Measurements from ENCODE around the gene SLMAP.

Gene SLMAP

DNA sequence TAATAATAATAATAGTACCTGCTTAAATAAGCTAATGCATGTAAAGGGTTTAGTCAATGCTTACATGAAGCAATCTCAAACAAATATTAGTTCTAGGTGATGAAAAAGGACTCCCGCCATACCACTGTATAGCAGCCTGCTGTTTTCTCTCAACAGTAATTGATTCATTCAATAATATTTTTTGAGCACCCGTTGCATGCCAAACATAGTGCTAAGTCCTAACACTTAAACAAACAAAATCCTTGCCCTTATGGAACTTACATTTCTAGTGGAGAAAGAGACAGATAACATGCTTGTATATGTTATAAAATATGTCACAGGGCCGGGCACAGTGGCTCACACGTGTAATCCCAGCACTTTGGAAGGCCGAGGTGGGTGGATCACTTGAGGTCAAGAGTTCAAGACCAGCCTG is 190.9 kb downstream of the SLMAP start:
- no peak for DNase-seq (ENCODE audit: low read depth)

DNA sequence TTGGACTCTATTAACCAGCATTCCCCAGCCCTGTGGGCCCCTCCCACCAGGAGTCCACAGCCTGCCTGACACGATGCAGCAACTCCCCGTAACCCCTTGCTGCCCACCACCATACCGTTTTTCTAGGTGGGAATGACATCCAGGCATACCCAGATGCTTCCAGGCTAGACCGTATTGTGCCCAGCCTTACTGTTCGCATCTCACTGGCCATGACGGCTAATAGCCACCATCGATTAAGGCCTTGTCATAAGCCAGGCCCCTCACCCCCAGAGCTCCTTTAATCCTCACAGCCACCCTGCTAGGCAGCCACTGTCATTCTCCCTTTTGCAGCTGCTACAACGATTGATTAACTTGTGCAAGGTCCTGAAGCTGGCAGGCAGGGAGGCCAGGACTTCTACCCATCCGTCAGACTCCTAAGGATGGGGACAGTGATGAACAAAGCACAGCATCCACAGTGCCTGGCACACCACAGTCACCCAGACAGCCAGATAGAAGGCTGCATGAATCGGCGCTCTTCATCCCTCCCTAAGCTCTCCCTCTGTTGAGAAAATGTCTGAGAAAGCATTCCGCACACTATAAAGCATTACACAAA is 192.1 kb downstream of the SLMAP start:
- no peak for DNase-seq (ENCODE audit: low read depth)

GRCh38 chr3:57948781-57949242 is 192.7 kb downstream of the SLMAP start:
- DNase-seq (ENCODE audit: low read depth), result no peak

DNA sequence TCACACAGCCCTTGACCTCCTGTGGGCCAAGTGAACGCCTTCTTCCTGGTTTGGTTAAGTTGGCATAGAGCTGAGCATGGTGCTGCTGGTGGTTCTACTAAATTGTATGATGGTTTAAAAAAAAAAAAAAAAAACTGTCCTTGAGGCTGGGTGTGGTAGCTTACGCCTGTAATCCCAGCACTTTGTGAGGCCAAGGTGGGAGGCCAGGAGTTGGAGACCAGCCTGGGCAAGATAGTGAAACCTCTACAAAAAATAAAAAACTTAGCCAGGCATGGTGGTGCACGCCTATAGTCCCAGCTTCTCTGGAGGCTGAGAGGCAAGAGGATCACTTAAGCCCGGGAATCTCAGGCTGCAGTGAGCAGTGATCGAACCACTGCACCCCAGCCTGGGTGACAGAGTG is 193.2 kb downstream of the SLMAP start:
- no peak for DNase-seq (ENCODE audit: low read depth)

GRCh38 chr3:57949785-57950615 is 193.9 kb downstream of the SLMAP start:
- DNase-seq (ENCODE audit: low read depth), result no peak

- DNase-seq (ENCODE audit: low read depth), result no peak
These were observed 195.2 kb downstream of the SLMAP start for GRCh38 chr3:57951066-57951882.

DNA sequence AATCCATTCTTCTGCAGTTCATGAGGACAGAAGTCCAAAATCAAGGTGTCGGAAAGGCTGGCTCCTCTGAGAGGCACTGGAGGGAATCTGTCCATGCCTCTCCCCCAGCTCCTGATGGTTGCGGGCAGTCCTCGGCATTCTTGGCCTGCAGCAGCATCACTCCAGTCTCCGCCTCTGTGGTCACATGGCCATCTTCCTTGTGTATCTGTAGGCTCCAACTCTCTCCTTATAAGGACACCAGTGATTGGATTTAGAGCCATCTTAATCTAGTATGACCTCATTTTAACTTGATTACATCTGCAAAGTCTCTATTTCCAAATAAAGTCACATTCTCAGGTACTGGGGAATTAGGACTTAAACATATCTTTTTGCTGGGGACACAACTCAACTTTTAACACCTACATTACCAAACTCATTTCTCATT is 196.1 kb downstream of the SLMAP start:
- DNase-seq (ENCODE audit: low read depth), result no peak

- no peak for DNase-seq (ENCODE audit: low read depth)
These were observed 196.5 kb downstream of the SLMAP start for GRCh38 chr3:57952651-57953050.

DNA sequence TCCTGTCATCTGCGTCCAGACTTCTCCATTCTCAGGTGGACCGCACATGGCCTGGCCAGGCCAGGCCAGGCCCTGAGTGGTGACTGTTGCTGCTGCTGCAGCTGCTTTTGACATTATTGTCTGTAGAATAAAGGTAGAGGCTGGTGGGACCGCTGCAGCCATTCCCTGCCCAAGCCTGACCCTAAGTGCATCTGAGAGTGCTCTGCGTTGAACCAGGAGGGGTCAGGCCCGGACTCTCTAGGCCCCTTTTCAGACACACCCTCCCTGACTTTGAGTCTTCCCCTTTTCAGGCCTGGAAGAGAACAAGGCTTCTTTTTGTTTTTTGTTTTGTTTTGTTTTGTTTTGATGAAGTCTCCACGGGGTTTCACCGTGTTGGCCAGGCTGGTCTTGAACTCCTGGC is 197.5 kb downstream of the SLMAP start:
- no peak for DNase-seq (ENCODE audit: low read depth)

GRCh38 chr3:57956119-57956832 is 200.2 kb downstream of the SLMAP start:
- no peak for DNase-seq (ENCODE audit: low read depth)

DNA sequence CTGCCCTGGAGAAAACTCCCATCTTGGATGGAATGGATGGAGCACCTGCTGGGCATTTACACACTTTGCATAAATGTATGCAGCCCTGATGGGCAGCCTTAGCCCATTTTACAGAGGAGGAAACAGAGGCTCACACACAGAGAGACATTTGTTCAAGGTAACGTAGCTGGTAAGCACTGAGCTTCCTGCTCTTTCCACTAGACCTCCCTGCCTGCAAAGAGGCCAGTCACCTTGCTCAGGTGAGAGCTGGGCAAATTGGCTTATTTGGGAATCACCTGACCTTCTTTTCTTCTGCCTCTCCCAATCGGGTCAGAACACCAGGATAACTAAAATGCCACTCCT is 200.7 kb downstream of the SLMAP start:
- DNase-seq (ENCODE audit: low read depth), result no peak

DNA sequence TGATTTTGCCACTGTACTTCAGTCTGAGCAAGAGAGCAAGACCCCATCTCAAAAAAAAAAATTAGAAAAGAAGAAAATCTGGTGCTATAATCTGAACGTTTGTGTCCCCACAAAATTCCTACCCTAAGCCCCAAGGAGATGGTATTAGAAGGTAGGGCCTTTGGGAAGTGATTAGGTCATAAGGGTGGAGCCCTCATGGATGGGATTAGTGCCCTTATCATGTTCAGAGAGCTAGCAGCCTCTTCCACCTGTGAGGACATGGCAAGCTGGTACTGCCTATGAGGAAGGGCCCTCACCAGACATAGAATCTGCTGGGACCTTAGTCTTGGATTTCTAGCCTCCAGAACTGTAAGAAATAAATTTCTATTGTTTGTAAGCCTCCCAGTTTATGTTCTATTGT is 201.7 kb downstream of the SLMAP start:
- no peak for DNase-seq (ENCODE audit: low read depth)

DNA sequence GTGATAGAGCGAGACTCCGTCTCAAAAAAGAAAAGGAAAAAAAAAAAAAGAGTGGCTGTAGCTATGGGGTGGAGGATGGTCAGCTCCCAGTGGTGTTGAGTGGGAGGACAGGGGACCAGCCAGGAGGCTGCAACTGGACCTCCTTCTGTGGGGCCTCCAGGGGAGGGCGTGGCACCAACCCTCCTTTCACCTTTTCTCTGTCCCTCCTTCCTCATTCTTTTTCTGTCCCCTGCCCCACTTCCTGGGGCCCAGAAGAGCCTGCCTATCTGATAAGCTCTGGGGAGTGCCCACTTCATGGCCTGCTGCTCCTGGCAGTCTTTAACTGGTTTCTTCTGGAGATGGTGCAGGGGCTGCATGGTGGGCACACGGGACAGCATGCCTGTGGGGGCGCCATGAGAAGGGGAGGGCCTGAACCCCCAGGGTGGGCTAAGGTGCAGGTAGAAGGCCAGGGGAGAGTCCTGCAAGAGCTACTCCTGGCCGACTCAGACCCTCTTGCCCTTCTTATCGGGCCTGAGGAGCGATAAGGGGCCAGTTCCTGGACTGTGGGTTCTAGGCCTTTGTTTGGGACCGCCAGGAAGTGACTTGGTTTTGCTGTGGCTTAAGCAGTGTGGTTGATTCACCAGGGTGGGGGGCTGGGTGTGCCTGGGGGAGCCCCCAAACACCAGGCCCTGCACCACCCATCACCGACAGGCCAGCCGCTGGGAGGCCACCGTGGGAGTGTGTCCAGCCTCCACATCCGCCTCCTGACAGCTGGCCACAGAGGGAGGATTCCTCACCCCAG is 202.7 kb downstream of the SLMAP start:
- DNase-seq (ENCODE audit: low read depth), result no peak

GRCh38 chr3:57959423-57960173 is 203.5 kb downstream of the SLMAP start:
- no peak for DNase-seq (ENCODE audit: low read depth)

DNA sequence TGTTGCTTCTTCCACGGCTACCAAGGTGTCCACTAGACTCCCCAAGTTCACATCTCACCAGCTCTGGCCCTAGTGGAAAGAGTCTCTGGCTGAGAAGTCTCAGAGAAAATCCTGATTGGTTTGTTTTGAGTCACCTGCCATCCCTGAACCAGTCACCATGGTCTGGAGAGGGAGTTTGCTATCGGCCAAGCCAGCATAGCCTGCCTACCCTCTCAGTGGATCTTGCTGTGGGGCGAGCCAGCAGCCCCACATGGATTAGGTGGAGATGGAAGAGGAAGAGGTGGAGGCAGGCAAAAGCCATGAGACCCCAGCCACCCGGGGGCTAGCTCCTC is 204.0 kb downstream of the SLMAP start:
- no peak for DNase-seq (ENCODE audit: low read depth)

DNA sequence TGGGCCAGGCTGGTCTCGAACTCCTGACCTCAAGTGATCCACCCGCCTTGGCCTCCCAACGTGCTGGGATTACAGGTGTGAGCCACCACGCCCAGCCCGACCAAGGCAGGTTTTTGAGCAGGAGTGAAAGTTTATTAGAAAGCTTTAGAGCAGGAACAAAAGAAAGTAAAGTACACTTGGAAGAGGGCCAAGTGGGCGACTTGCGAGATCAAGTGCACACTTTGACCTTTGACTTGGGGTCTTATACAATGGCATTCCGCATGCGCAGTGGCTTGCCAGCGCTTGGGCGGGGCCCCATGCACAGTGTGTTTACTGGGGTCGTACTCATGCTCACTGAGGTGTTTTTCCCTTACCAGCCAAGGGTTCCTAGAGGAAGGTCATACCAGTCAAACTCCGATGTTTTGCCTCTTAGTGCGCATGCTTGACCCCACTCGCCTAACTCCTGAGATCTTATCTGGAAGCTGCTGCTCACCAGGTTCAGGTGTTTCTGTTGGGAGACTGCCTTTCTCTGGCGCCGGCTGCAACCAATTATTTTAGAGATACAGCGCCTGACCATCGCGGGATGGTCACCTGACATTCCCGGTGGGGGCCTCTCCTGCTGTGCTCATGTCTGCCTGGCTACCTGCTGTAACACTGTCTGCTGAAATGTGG is 205.2 kb downstream of the SLMAP start:
- DNase-seq (ENCODE audit: low read depth), result no peak

DNA sequence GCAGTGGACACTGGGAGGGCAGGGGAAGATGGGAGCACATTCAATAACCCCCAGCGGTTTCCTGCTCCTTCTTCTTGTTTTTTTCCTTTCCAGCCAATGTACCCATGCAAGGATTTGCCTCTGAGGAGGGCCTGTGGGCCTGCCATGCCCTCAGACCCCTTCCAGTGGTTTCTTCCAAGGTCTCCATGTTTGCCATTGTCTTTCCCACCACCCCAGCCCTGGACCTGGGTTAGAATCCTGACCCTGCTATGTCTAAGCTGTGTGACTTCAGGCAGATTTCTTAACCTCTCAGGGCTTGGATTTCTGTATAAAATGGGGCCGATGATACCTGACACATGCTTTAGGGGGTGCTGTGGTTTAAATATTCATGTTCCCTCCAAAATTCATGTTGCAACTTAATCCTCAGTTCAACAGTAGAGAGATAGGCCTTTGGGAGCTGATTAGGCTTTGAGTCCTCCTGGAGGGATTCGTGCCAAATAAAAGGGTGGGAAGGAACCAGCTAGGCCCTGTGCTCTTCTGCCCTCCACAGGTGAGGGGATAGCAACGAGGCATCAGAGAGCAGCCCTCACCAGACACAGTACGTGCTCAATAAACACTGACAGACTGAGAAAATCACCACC is 205.8 kb downstream of the SLMAP start:
- no peak for DNase-seq (ENCODE audit: low read depth)

GRCh38 chr3:57962448-57962834 is 206.3 kb downstream of the SLMAP start:
- no peak for DNase-seq (ENCODE audit: low read depth)

GRCh38 chr3:57963811-57964346 is 207.8 kb downstream of the SLMAP start:
- no peak for DNase-seq (ENCODE audit: low read depth)

DNA sequence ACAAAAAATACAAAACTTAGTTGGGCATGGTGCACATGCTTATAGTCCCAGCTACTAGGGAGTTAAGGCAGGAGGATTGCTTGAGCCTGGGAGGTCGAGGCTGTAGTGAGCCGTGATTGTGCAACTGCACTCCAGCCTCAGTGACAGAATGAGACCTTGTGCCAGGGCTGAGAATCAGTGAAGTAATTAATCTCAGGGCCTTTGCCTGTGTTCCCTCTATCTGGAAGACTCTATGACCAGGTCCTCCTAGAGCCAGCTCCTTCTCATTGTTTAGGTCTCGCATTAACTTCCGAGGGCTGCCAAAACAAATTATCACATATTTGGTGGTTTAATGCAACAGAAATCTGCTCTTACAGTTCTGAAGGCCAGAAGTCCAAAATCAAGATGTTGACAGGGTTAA is 210.7 kb downstream of the SLMAP start:
- DNase-seq (ENCODE audit: low read depth), result no peak

All from HS-27A (cell line).